H9 (cell line): Measurements from ENCODE around the gene SNX11. TPM values are rescaled to one million over a fixed set of nuclear protein-coding genes. Genes with fewer than 3 reads are reported as not detected.
A peak's percentile ranks its signal among the peaks of the same experiment; 100 is the strongest.

Experiments
- DNase-seq: peaks from one replicate; pipeline ENCODE4 v3.0.0-alpha.2; 2017
- H2AFZ ChIP-seq: one replicate; pipeline ENCODE4 v1.6.1; 2013; ENCODE audit warnings: mild to moderate bottlenecking, low read length, control low read depth, moderate library complexity
- H2AK5ac ChIP-seq: 2 replicates; pipeline ENCODE4 v1.6.1; 2013; ENCODE audit warnings: low read length, control low read depth, mixed read lengths; ENCODE audit not compliant: insufficient read length
- H2BK120ac ChIP-seq: one replicate; pipeline ENCODE4 v1.6.1; 2013; ENCODE audit warnings: low read depth, mild to moderate bottlenecking, low read length, control low read depth, inconsistent platforms; ENCODE audit not compliant: poor library complexity, severe bottlenecking
- H2BK12ac ChIP-seq: 2 replicates; pipeline ENCODE4 v1.6.1; 2013; ENCODE audit warnings: low read length, control low read depth, mixed read lengths, low read depth; ENCODE audit not compliant: insufficient read length
- H2BK15ac ChIP-seq: 2 replicates; pipeline ENCODE4 v1.6.1; 2013; ENCODE audit warnings: low read depth, low read length, control low read depth
- H2BK20ac ChIP-seq: one replicate; pipeline ENCODE4 v1.6.1; 2013; ENCODE audit warnings: low read depth, mild to moderate bottlenecking, low read length, control low read depth, inconsistent platforms; ENCODE audit not compliant: poor library complexity, severe bottlenecking
- H2BK5ac ChIP-seq: 2 replicates; pipeline ENCODE4 v1.6.1; 2013; ENCODE audit warnings: low read length, control low read depth, mixed read lengths; ENCODE audit not compliant: insufficient read length
- H3K14ac ChIP-seq: 2 replicates; pipeline ENCODE4 v1.6.1; 2013; ENCODE audit warnings: low read length, control low read depth; ENCODE audit not compliant: insufficient read depth
- H3K18ac ChIP-seq: 2 replicates; pipeline ENCODE4 v1.6.1; 2013; ENCODE audit warnings: low read depth, mild to moderate bottlenecking, mixed read lengths, low read length, control low read depth; ENCODE audit not compliant: insufficient read length
- H3K23ac ChIP-seq: 2 replicates; pipeline ENCODE4 v1.6.1; 2013; ENCODE audit warnings: low read length, control low read depth, mixed read lengths, low read depth; ENCODE audit not compliant: insufficient read length
- H3K23me2 ChIP-seq: 2 replicates; pipeline ENCODE4 v1.6.1; 2013; ENCODE audit warnings: low read depth, mild to moderate bottlenecking, mixed read lengths, low read length, control low read depth; ENCODE audit not compliant: insufficient read length, poor library complexity, severe bottlenecking
- H3K27ac ChIP-seq: 2 replicates; pipeline ENCODE4 v1.5.1; 2013; ENCODE audit warnings: low read length, control low read depth, mixed read lengths, low read depth; ENCODE audit not compliant: insufficient read length
- H3K27me3 ChIP-seq: 2 replicates; pipeline ENCODE4 v1.6.1; 2013; ENCODE audit warnings: low read length, control low read depth, inconsistent platforms; ENCODE audit not compliant: insufficient read depth
- H3K4ac ChIP-seq: 2 replicates; pipeline ENCODE4 v1.6.1; 2013; ENCODE audit warnings: low read depth, mild to moderate bottlenecking, control low read depth, inconsistent platforms, low read length, moderate library complexity
- H3K4me1 ChIP-seq: 2 replicates; pipeline ENCODE4 v1.6.1; 2013; ENCODE audit warnings: low read length, control low read depth, inconsistent platforms; ENCODE audit not compliant: insufficient read depth
- H3K4me2 ChIP-seq: 2 replicates; pipeline ENCODE4 v1.6.1; 2013; ENCODE audit warnings: low read length, control low read depth, mixed read lengths; ENCODE audit not compliant: insufficient read length, insufficient read depth
- H3K56ac ChIP-seq: 2 replicates; pipeline ENCODE4 v1.6.1; 2013; ENCODE audit warnings: low read depth, mild to moderate bottlenecking, mixed read lengths, low read length, control low read depth; ENCODE audit not compliant: insufficient read length
- H3K79me1 ChIP-seq: 2 replicates; pipeline ENCODE4 v1.6.1; 2013; ENCODE audit warnings: low read depth, mild to moderate bottlenecking, moderate library complexity, low read length, control low read depth, inconsistent platforms; ENCODE audit not compliant: insufficient read depth, poor library complexity, severe bottlenecking
- H3K79me2 ChIP-seq: 2 replicates; pipeline ENCODE4 v1.6.1; 2013; ENCODE audit warnings: low read length, control low read depth, inconsistent platforms; ENCODE audit not compliant: insufficient read depth
- H3K9ac ChIP-seq: 2 replicates; pipeline ENCODE4 v1.6.1; 2013; ENCODE audit warnings: low read length, control low read depth, mixed read lengths; ENCODE audit not compliant: insufficient read length; ENCODE audit errors: extremely low read depth
- H3K9me3 ChIP-seq: one replicate; pipeline ENCODE4 v1.6.1; 2013; ENCODE audit warnings: low read depth, low read length, inconsistent platforms; ENCODE audit not compliant: control insufficient read depth
- H3T11ph ChIP-seq: one replicate; pipeline ENCODE4 v1.6.1; 2013; ENCODE audit warnings: mild to moderate bottlenecking, low read length, control low read depth, inconsistent platforms
- H4K20me1 ChIP-seq: one replicate; pipeline ENCODE4 v1.6.1; 2013; ENCODE audit not compliant: control insufficient read depth, insufficient read length, insufficient read depth
- H4K5ac ChIP-seq: 2 replicates; pipeline ENCODE4 v1.6.1; 2013; ENCODE audit warnings: low read depth, mild to moderate bottlenecking, mixed read lengths, low read length, control low read depth; ENCODE audit not compliant: insufficient read length
- H4K8ac ChIP-seq: replicated peaks from 2 replicates; pipeline ENCODE4 v1.6.1; 2013; ENCODE audit warnings: low read length, control low read depth, mixed read lengths, low read depth; ENCODE audit not compliant: insufficient read length
- H4K91ac ChIP-seq: 2 replicates; pipeline ENCODE4 v1.6.1; 2013; ENCODE audit warnings: low read depth, mild to moderate bottlenecking, moderate library complexity, mixed read lengths, low read length, control low read depth; ENCODE audit not compliant: insufficient read length
- H3K27ac Mint-ChIP-seq, 3 experiments: 2 replicates in 2 of 3; 3 replicates in 1 of 3; pipeline ENCODE4 v1.8.0; 2020 to 2021; ENCODE audit warnings: mixed read lengths in 3 of 3, mild to moderate bottlenecking in 1 of 3, moderate library complexity in 1 of 3
- H3K27me3 Mint-ChIP-seq: 2 replicates; pipeline ENCODE4 v1.8.0; 2021; ENCODE audit warnings: low read depth, mild to moderate bottlenecking, moderate library complexity, mixed read lengths
- H3K36me3 Mint-ChIP-seq, 3 experiments: 2 replicates in 2 of 3; 3 replicates in 1 of 3; pipeline ENCODE4 v1.8.0; 2020 to 2021; ENCODE audit warnings: low read depth in 3 of 3, mixed read lengths in 3 of 3; ENCODE audit not compliant: insufficient read depth in 1 of 3
- H3K4me1 Mint-ChIP-seq, 2 experiments: 2 replicates each; pipeline ENCODE4 v1.8.0; 2020; ENCODE audit warnings: mixed read lengths in 2 of 2
- H3K4me3 Mint-ChIP-seq, 2 experiments: 2 replicates in 1 of 2; 3 replicates in 1 of 2; pipeline ENCODE4 v1.8.0; 2020 to 2021; ENCODE audit warnings: mild to moderate bottlenecking in 2 of 2, mixed read lengths in 2 of 2, moderate library complexity in 1 of 2
- H3K9me3 Mint-ChIP-seq, 2 experiments: 2 replicates in 1 of 2; 3 replicates in 1 of 2; pipeline ENCODE4 v1.8.0; 2020; ENCODE audit warnings: mild to moderate bottlenecking in 2 of 2, mixed read lengths in 2 of 2, moderate library complexity in 1 of 2
- CTCF ChIP-seq: fragments of 200-600 bp; sonication (generic); conservative IDR thresholded peaks from 3 replicates; pipeline ENCODE4 v1.8.0; 2021; ENCODE audit warnings: antibody characterized with exemption, mild to moderate bottlenecking
- WGBS: extraction: QIAGEN DNeasy Blood & Tissue Kit; methylation state at CpG from one replicate; pipeline ENCODE4 v1.1.7; 2013; ENCODE audit warnings: missing lambda C conversion rate, low lambda C conversion rate, mixed read lengths; ENCODE audit not compliant: insufficient read length; ENCODE audit errors: extremely low coverage; 5-methylcytosine and 5-hydroxymethylcytosine counted together
- total RNA-seq: library from RNA; stranded (reverse); gene quantifications from 2 replicates; pipeline ENCODE4 v1.2.1, GENCODE V29; 2021

SNX11 gene
- total RNA-seq, 1 experiment from 2014 or later, result 20.0 TPM

GRCh38 chr17:48062273-48062672, 45.3 kb upstream of the SNX11 start:
- TF ChIP-seq CTCF, result no peak
- no CpG with 5 or more reads among the region's 7 CpGs for WGBS
- Histone ChIP-seq H3K56ac (no peak overlapping the region), H2BK20ac (no peak overlapping the region), H2BK15ac (no peak overlapping the region), H3K14ac (no peak overlapping the region), H3K79me2 (no peaks in the 10 kb centered on the region; the same call in 1 of the 2 replicates), H3K4ac (no peak overlapping the region), H3K27me3 (no peaks in the 10 kb centered on the region), H3K9ac (no peak overlapping the region), H3K27ac (no peak overlapping the region), H3K4me1 (no peaks in the 10 kb centered on the region; the same call in 1 of the 2 replicates), H2BK120ac (no peak overlapping the region), H3K4me2 (no peak overlapping the region), H3K23ac (no peak overlapping the region), H2AK5ac (no peak overlapping the region), H2BK5ac (no peak overlapping the region), H3K79me1 (no peaks in the 10 kb centered on the region), H3K18ac (no peak overlapping the region), H2AFZ (no peak overlapping the region), H2BK12ac (no peak overlapping the region), H4K91ac (no peak overlapping the region), H4K20me1 (no peaks in the 10 kb centered on the region), H3T11ph (no peak overlapping the region), H3K9me3 (no peaks in the 10 kb centered on the region), H4K5ac (no peak overlapping the region), H4K8ac (no peak overlapping the region), H3K23me2 (no peaks in the 10 kb centered on the region)
- H3K4me3 Mint-ChIP-seq, result no peak overlapping the region
- peaks cover 25 to 32% of the 10 kb centered on the region in 2 experiments for H3K4me1 Mint-ChIP-seq
- DNase-seq, result no peak
- H3K27ac Mint-ChIP-seq, result peak overlapping the region in 1 of 3 experiments; percentile 79; a peak in 2 of 7 replicates
- H3K27me3 Mint-ChIP-seq, result no peaks in the 10 kb centered on the region; the same call in 1 of the 2 replicates
- H3K36me3 Mint-ChIP-seq, result peaks cover 48 to 92% (median 71%) of the 10 kb centered on the region in 3 experiments
- no peaks in the 10 kb centered on the region for H3K9me3 Mint-ChIP-seq
